ENCODE measurements around the gene IRF2BPL.

Gene IRF2BPL

GRCh38 chr14:76984787-76985375, 43.6 kb downstream of the IRF2BPL start:
- no peak for DNase-seq

- no peak for DNase-seq
Observed at GRCh38 chr14:76984297-76984696, 44.2 kb downstream of the IRF2BPL start.

- DNase-seq = no peak
Observed at GRCh38 chr14:76981670-76982069, 46.8 kb downstream of the IRF2BPL start.

- no peak for DNase-seq
Observed at GRCh38 chr14:76977793-76978720, 50.5 kb downstream of the IRF2BPL start.

- DNase-seq = no peak
Observed at GRCh38 chr14:76976240-76977005, 52.1 kb downstream of the IRF2BPL start.

- no peak for DNase-seq
Observed at GRCh38 chr14:76975812-76976211, 52.7 kb downstream of the IRF2BPL start.

GRCh38 chr14:76975051-76975450, 53.5 kb downstream of the IRF2BPL start:
- DNase-seq = no peak
